H1 (cell line): Measurements from ENCODE around the gene ISX. TPM values are rescaled to one million over a fixed set of nuclear protein-coding genes. Genes with fewer than 3 reads are reported as not detected.

ENCODE experiments used
- CTCF ChIA-PET: fragments of 300-600 bp; sonication (Branson Sonifier 250); formaldehyde crosslinking; loops from one replicate; lab custom pipeline; 2021; ENCODE audit not compliant: partially characterized antibody; lab: Charles Lee
- POLR2A ChIA-PET: fragments of 300-600 bp; sonication (Branson Sonifier 250); formaldehyde crosslinking; loops from one replicate; lab custom pipeline; 2021; ENCODE audit warnings: inconsistent platforms; ENCODE audit not compliant: partially characterized antibody; lab: Charles Lee
- DNase-seq, 2 experiments: peaks; one replicate each; pipeline versions ENCODE4 v3.0.0 to v3.0.0-alpha.2; 2010 to 2022; ENCODE audit warnings: low spot score in 2 of 2, low read depth in 1 of 2, mixed read lengths in 1 of 2
- FAIRE-seq: peaks from 2 replicates; lab custom pipeline; 2011; peaks lifted over from hg19 to GRCh38; lab: Jason Lieb, UNC
- H2AFZ ChIP-seq: 2 replicates; pipeline ENCODE4 v1.8.1; 2012; ENCODE audit warnings: low read length, inconsistent platforms
- H2AK5ac ChIP-seq: 2 replicates; pipeline ENCODE4 v1.6.1; 2013; ENCODE audit warnings: low read depth, low read length
- H2BK120ac ChIP-seq: replicated peaks from 2 replicates; pipeline ENCODE3; 2013; ENCODE audit warnings: low read depth, low read length, inconsistent platforms
- H2BK12ac ChIP-seq: 2 replicates; pipeline ENCODE4 v1.6.1; 2013; ENCODE audit warnings: low read depth, low read length
- H2BK15ac ChIP-seq: 2 replicates; pipeline ENCODE4 v1.6.1; 2013; ENCODE audit warnings: low read length
- H2BK20ac ChIP-seq: 2 replicates; pipeline ENCODE4 v1.6.1; 2013; ENCODE audit warnings: low read length
- H2BK5ac ChIP-seq: 2 replicates; pipeline ENCODE4 v1.6.1; 2013; ENCODE audit warnings: low read depth, low read length
- H3K14ac ChIP-seq: 2 replicates; pipeline ENCODE4 v1.6.1; 2013; ENCODE audit warnings: inconsistent platforms; ENCODE audit not compliant: insufficient read length
- H3K18ac ChIP-seq: 2 replicates; pipeline ENCODE4 v1.6.1; 2013; ENCODE audit warnings: low read length; ENCODE audit errors: extremely low read depth
- H3K23ac ChIP-seq: 2 replicates; pipeline ENCODE4 v1.6.1; 2013; ENCODE audit warnings: inconsistent platforms; ENCODE audit not compliant: insufficient read length
- H3K23me2 ChIP-seq: 2 replicates; pipeline ENCODE4 v1.6.1; 2013; ENCODE audit warnings: low read depth, low read length
- H3K27ac ChIP-seq: 2 replicates; pipeline ENCODE4 v1.6.1; 2011; ENCODE audit warnings: low read depth, low read length, inconsistent platforms
- H3K27me3 ChIP-seq, 4 experiments: replicated peaks in 1 of 4; 1 replicate in 1 of 4; 2 replicates in 3 of 4; pipeline versions ENCODE4 v1.6.1 to v1.8.1; 2011 to 2013; ENCODE audit warnings: low read length in 3 of 4, mild to moderate bottlenecking in 3 of 4, inconsistent platforms in 2 of 4, mixed read lengths in 2 of 4, moderate library complexity in 1 of 4; ENCODE audit not compliant: control insufficient read depth in 3 of 4, insufficient read depth in 3 of 4; ENCODE audit errors: extremely low read depth in 1 of 4
- H3K36me3 ChIP-seq, 4 experiments: 2 replicates each; pipeline versions ENCODE4 v1.6.1 to v1.8.1; 2011 to 2013; ENCODE audit warnings: mild to moderate bottlenecking in 4 of 4, low read length in 3 of 4, moderate library complexity in 2 of 4, control low read depth in 1 of 4, inconsistent platforms in 1 of 4; ENCODE audit not compliant: insufficient read depth in 4 of 4, control insufficient read depth in 2 of 4
- H3K4ac ChIP-seq: replicated peaks from 2 replicates; pipeline ENCODE3; 2013; ENCODE audit warnings: low read length, low read depth, mixed read lengths, inconsistent platforms; ENCODE audit not compliant: insufficient read length
- H3K4me1 ChIP-seq, 4 experiments: replicated peaks in 1 of 4; 1 replicate in 1 of 4; 2 replicates in 3 of 4; pipeline versions ENCODE4 v1.6.1 to v1.8.1; 2011 to 2013; ENCODE audit warnings: low read length in 3 of 4, inconsistent platforms in 2 of 4, mixed read lengths in 1 of 4; ENCODE audit not compliant: insufficient read depth in 4 of 4, control insufficient read depth in 3 of 4
- H3K4me2 ChIP-seq, 2 experiments: 2 replicates each; pipeline versions ENCODE4 v1.6.1 to v1.8.1; 2011 to 2013; ENCODE audit warnings: low read depth in 2 of 2, low read length in 2 of 2, control low read depth in 1 of 2, inconsistent platforms in 1 of 2, mild to moderate bottlenecking in 1 of 2; ENCODE audit not compliant: insufficient read depth in 1 of 2
- H3K4me3 ChIP-seq, 4 experiments: fragments of 200-600, 300-600 bp in 1 of 4; sonication (generic), shearing (Covaris generic), sonication (Bioruptor Twin) in 1 of 4; 2 replicates each; pipeline versions ENCODE4 v1.5.1 to v1.8.1; 2011 to 2016; ENCODE audit warnings: low read length in 4 of 4, low read depth in 3 of 4, control low read depth in 2 of 4, inconsistent platforms in 2 of 4, mild to moderate bottlenecking in 2 of 4, mixed read lengths in 1 of 4, moderate library complexity in 1 of 4; ENCODE audit not compliant: insufficient read depth in 2 of 4; ENCODE audit errors: extremely low read depth in 1 of 4
- H3K56ac ChIP-seq: replicated peaks from 2 replicates; pipeline ENCODE3; 2013; ENCODE audit warnings: low read depth, mild to moderate bottlenecking, mixed read lengths, low read length, inconsistent platforms; ENCODE audit not compliant: insufficient read length
- H3K79me1 ChIP-seq: 2 replicates; pipeline ENCODE4 v1.6.1; 2013; ENCODE audit warnings: low read depth, low read length, control low read depth
- H3K79me2 ChIP-seq, 2 experiments: 2 replicates each; pipeline versions ENCODE4 v1.6.1 to v1.8.1; 2012 to 2013; ENCODE audit warnings: low read length in 2 of 2, mild to moderate bottlenecking in 2 of 2, inconsistent platforms in 1 of 2; ENCODE audit not compliant: insufficient read depth in 2 of 2, control insufficient read depth in 1 of 2
- H3K9ac ChIP-seq, 4 experiments: replicated peaks in 1 of 4; 1 replicate in 1 of 4; 2 replicates in 3 of 4; pipeline versions ENCODE4 v1.6.1 to v1.8.1; 2011 to 2013; ENCODE audit warnings: low read depth in 3 of 4, low read length in 3 of 4, control low read depth in 2 of 4, mild to moderate bottlenecking in 2 of 4, moderate library complexity in 2 of 4, inconsistent platforms in 1 of 4; ENCODE audit errors: extremely low read depth in 1 of 4
- H3K9me3 ChIP-seq, 2 experiments: 2 replicates each; pipeline versions ENCODE4 v1.6.1 to v1.8.1; 2012 to 2013; ENCODE audit warnings: mild to moderate bottlenecking in 2 of 2, moderate library complexity in 2 of 2, control low read depth in 1 of 2, inconsistent platforms in 1 of 2, low read depth in 1 of 2, low read length in 1 of 2, mixed read lengths in 1 of 2; ENCODE audit not compliant: insufficient read depth in 2 of 2
- H4K20me1 ChIP-seq, 2 experiments: replicated peaks in 1 of 2; 2 replicates each; pipeline versions ENCODE3 to v1.8.1; 2011 to 2013; ENCODE audit warnings: inconsistent platforms in 2 of 2, low read length in 2 of 2, mild to moderate bottlenecking in 1 of 2; ENCODE audit not compliant: insufficient read depth in 2 of 2, control insufficient read depth in 1 of 2
- H4K5ac ChIP-seq: 2 replicates; pipeline ENCODE4 v1.6.1; 2013; ENCODE audit warnings: low read length, low read depth, mixed read lengths, inconsistent platforms; ENCODE audit not compliant: insufficient read length
- H4K8ac ChIP-seq: 2 replicates; pipeline ENCODE4 v1.8.0; 2013; ENCODE audit warnings: mild to moderate bottlenecking, moderate library complexity, low read length, inconsistent platforms; ENCODE audit not compliant: insufficient read depth; ENCODE audit errors: extremely low read depth
- H4K91ac ChIP-seq: replicated peaks from 2 replicates; pipeline ENCODE3; 2013; ENCODE audit warnings: low read length, mixed read lengths, inconsistent platforms; ENCODE audit not compliant: insufficient read length
- ATF3 ChIP-seq: IDR thresholded peaks from 2 replicates; pipeline ENCODE4 v1.6.1; 2011; ENCODE audit warnings: low read depth, mild to moderate bottlenecking, low read length; ENCODE audit not compliant: insufficient read depth
- BCL11A ChIP-seq, 2 experiments: IDR thresholded peaks; one replicate each; pipeline ENCODE4 v1.6.1; 2011; ENCODE audit warnings: low read depth in 2 of 2, low read length in 2 of 2, mild to moderate bottlenecking in 2 of 2
- BRCA1 ChIP-seq: IDR thresholded peaks from 2 replicates; pipeline ENCODE4 v1.6.1; 2012; ENCODE audit warnings: low read depth, low read length, improper control_type of control experiment
- FOSL1 ChIP-seq: IDR thresholded peaks from 2 replicates; pipeline ENCODE4 v1.6.1; 2011; ENCODE audit warnings: mild to moderate bottlenecking, low read depth, low read length, moderate library complexity; ENCODE audit not compliant: insufficient read depth
- MAX ChIP-seq: IDR thresholded peaks from 2 replicates; pipeline ENCODE4 v1.6.1; 2012; ENCODE audit warnings: inconsistent platforms
- SIRT6 ChIP-seq: IDR thresholded peaks from one replicate; pipeline ENCODE4 v1.7.1; 2012; ENCODE audit warnings: low read length, inconsistent platforms
- SIX5 ChIP-seq: IDR thresholded peaks from 2 replicates; pipeline ENCODE4 v1.6.1; 2011; ENCODE audit warnings: mild to moderate bottlenecking, low read depth, low read length
- WGBS, 2 experiments: shearing (Covaris generic) in 1 of 2; methylation state at CpG; one replicate each; pipeline versions ENCODE4 v1.1.6 to v1.1.7; 2013 to 2015; ENCODE audit warnings: low lambda C conversion rate in 2 of 2, mixed read lengths in 2 of 2, inconsistent platforms in 1 of 2, low coverage in 1 of 2, missing lambda C conversion rate in 1 of 2; ENCODE audit not compliant: insufficient replicate concordance in 2 of 2, insufficient coverage in 1 of 2, insufficient read length in 1 of 2; ENCODE audit errors: extremely low coverage in 1 of 2, missing lambda C conversion rate in 1 of 2; 5-methylcytosine and 5-hydroxymethylcytosine counted together
- polyA plus RNA-seq, 7 experiments: library from polyadenylated mRNA; depleted of rRNA in 3 of 7; stranded (reverse) in 5 of 7; unstranded in 2 of 7; fragments of >200 nt in 5 of 7; fragments of 200-250 nt in 2 of 7; gene quantifications; 1 replicate in 5 of 7; 2 replicates in 1 of 7; 4 replicates in 1 of 7; pipeline versions ENCODE4 v1.2.1 to v1.2.3, GENCODE V29; 2011 to 2013; ENCODE audit warnings: missing spikeins in 2 of 7, mixed read lengths in 2 of 7
- total RNA-seq: library from RNA; stranded (reverse); fragmentation: NEBNext Ultra II Directional; extraction: Animal tissue kit (Norgen Biotek cat#: 25700); gene quantifications from 2 replicates; pipeline ENCODE4 v1.2.1, GENCODE V29; 2021

Gene ISX
- total and polyA plus RNA-seq, 2 of the 8 experiments (the other 6 are each of a cell fraction or from before 2014, with no cell fraction given), result not detected

- no peak overlapping the region for H3K56ac ChIP-seq
- no peaks in the 10 kb centered on the region; a peak in 1 of 7 replicates for H3K4me1 ChIP-seq
- H3K4me2 ChIP-seq, result no peak overlapping the region
- H2BK120ac ChIP-seq, result no peak overlapping the region
- WGBS, 2 experiments, result 92% methylated on average over 1 of the region's 1 CpG; no CpG with 5 or more reads in 1 of the 2 experiments
- FAIRE-seq, result no peak
- H3K79me1 ChIP-seq, result no peaks in the 10 kb centered on the region
- TF ChIP-seq BRCA1, result no peak
- no peak for TF ChIP-seq MAX
- TF ChIP-seq FOSL1, result no peak
- no peak for TF ChIP-seq BCL11A (IDR thresholded peaks at IDR 0.05; ENCODE audit: low read depth in 2 of 2, low read length in 2 of 2)
- no peak for TF ChIP-seq SIRT6
- TF ChIP-seq ATF3, result no peak
- no peak for TF ChIP-seq SIX5
- no peak overlapping the region for H2BK5ac ChIP-seq
- no peak overlapping the region for H2BK15ac ChIP-seq
- H4K5ac ChIP-seq, result no peak overlapping the region
- H3K18ac ChIP-seq, result no peak overlapping the region
- POLR2A ChIA-PET, result no interaction called here
- CTCF ChIA-PET, result interaction anchor here (0.7 to 3.1 kb wide), 9 partner anchors 11 to 699 kb away, joined by 3 to 11 read pairs (median 4); no protein-coding TSS in a partner anchor
- H3K4me3 ChIP-seq, result no peak overlapping the region
- no peak overlapping the region for H2AK5ac ChIP-seq
- no peak overlapping the region for H3K23ac ChIP-seq
- H2AFZ ChIP-seq, result no peak overlapping the region
- no peaks in the 10 kb centered on the region for H3K27me3 ChIP-seq
- H2BK12ac ChIP-seq, result no peak overlapping the region
- no peak for DNase-seq
- H3K27ac ChIP-seq, result no peak overlapping the region
- H4K8ac ChIP-seq, result no peak overlapping the region
- H3K9me3 ChIP-seq, result no peaks in the 10 kb centered on the region
- H3K36me3 ChIP-seq, result no peaks in the 10 kb centered on the region
- peak overlapping the region; percentile 48 for H3K4ac ChIP-seq
- H2BK20ac ChIP-seq, result no peak overlapping the region
- H3K23me2 ChIP-seq, result no peaks in the 10 kb centered on the region
- H3K9ac ChIP-seq, result no peak overlapping the region
- H4K20me1 ChIP-seq, result no peaks in the 10 kb centered on the region
- no peak overlapping the region for H3K14ac ChIP-seq
- H3K79me2 ChIP-seq, result no peaks in the 10 kb centered on the region
- no peak overlapping the region for H4K91ac ChIP-seq
These were observed 8.8 kb upstream of the ISX start for GRCh38 chr22:35057155-35057554.
